ENCODE results near the gene OR6V1. TPM values are rescaled to one million over a fixed set of nuclear protein-coding genes. Genes with fewer than 3 reads are reported as not detected.

The OR6V1 gene
- total and polyA plus RNA-seq, 10 of the 15 experiments (the other 5 are each of a cell fraction or from before 2014, with no cell fraction given) = not detected

- POLR2A ChIA-PET = no interaction called here
- no peaks in the 10 kb centered on the region for H3K36me3 ChIP-seq (ENCODE audit: control insufficient read depth in 2 of 2, insufficient read depth in 2 of 2, low read length in 1 of 2)
- in situ Hi-C loops (cut with MboI) = no loop called here
- H3K4me1 ChIP-seq (ENCODE audit: control insufficient read depth, insufficient read depth, low read length) = no peaks in the 10 kb centered on the region
- H3K9ac ChIP-seq (ENCODE audit: control insufficient read depth, insufficient read depth, low read length) = no peak overlapping the region
- H3K79me2 ChIP-seq (ENCODE audit: control insufficient read depth, insufficient read depth, low read length) = no peaks in the 10 kb centered on the region
- 29% methylated on average over 6 of the region's 6 CpGs for WGBS (ENCODE audit: insufficient coverage, insufficient replicate concordance, low lambda C conversion rate, missing lambda C conversion rate)
- FAIRE-seq (no peak), DNase-seq (ENCODE audit: low read depth, low spot score) (no peak), ATAC-seq (peak; percentile 36)
- no peaks in the 10 kb centered on the region; a peak in 1 of 4 replicates for H3K27me3 ChIP-seq (replicated peaks in 1 of 2; ENCODE audit: control insufficient read depth in 2 of 2, insufficient read depth in 2 of 2, low read length in 1 of 2)
- SMC1A ChIA-PET (ENCODE audit: uncharacterized antibody, unreplicated experiment) = interaction anchor here (1.0 to 1.6 kb wide), 2 partner anchors 12 to 27 kb away, joined by 3 to 9 read pairs; no protein-coding TSS in a partner anchor
- intact Hi-C loops (cut with micrococcal nuclease; ENCODE audit: unreplicated experiment) = no loop called here
- TF ChIP-seq RUNX3 (IDR thresholded peaks at IDR 0.05; ENCODE audit: low read length) (no peak), NR2F1 (conservative IDR thresholded peaks at IDR 0.05) (peak; percentile 71), IRF3 (IDR thresholded peaks at IDR 0.05) (no peak)
- H2AFZ ChIP-seq (ENCODE audit: control insufficient read depth, low read depth, low read length) = no peak overlapping the region
- H3K4me3 ChIP-seq = no peak overlapping the region
- H3K9me3 ChIP-seq (replicated peaks; ENCODE audit: control insufficient read depth, insufficient read depth, low read length) = no peaks in the 10 kb centered on the region
- no peaks in the 10 kb centered on the region for H4K20me1 ChIP-seq (ENCODE audit: control insufficient read depth, insufficient read depth)
- H3K4me2 ChIP-seq (ENCODE audit: control insufficient read depth, insufficient read depth) = no peak overlapping the region
- BruUV-seq (replicated peaks) = no TSS peak
- no peak overlapping the region for H3K27ac ChIP-seq (ENCODE audit: control insufficient read depth, insufficient read depth)
- CTCF ChIA-PET = interaction anchor here (1.2 to 1.5 kb wide), 6 partner anchors 11 to 411 kb away, joined by 3 to 7 read pairs (median 4); no protein-coding TSS in a partner anchor
- RAD21 ChIA-PET (ENCODE audit: unreplicated experiment) = interaction anchor here (0.9 to 1.1 kb wide), 2 partner anchors 27 to 172 kb away, joined by 3 read pairs; no protein-coding TSS in a partner anchor
Measured at GRCh38 chr7:143042790-143043271, 9.3 kb upstream of the OR6V1 start.

GRCh38 chr7:143043391-143043790, 8.8 kb upstream of the OR6V1 start:
- Histone ChIP-seq H4K20me1 (ENCODE audit: control insufficient read depth, insufficient read depth) (no peaks in the 10 kb centered on the region), H3K79me2 (ENCODE audit: control insufficient read depth, insufficient read depth, low read length) (no peaks in the 10 kb centered on the region), H3K4me3 (no peak overlapping the region), H3K4me1 (ENCODE audit: control insufficient read depth, insufficient read depth, low read length) (no peaks in the 10 kb centered on the region), H3K9ac (ENCODE audit: control insufficient read depth, insufficient read depth, low read length) (no peak overlapping the region), H2AFZ (ENCODE audit: control insufficient read depth, low read depth, low read length) (no peak overlapping the region), H3K9me3 (replicated peaks; ENCODE audit: control insufficient read depth, insufficient read depth, low read length) (no peaks in the 10 kb centered on the region), H3K4me2 (ENCODE audit: control insufficient read depth, insufficient read depth) (no peak overlapping the region), H3K36me3 (ENCODE audit: control insufficient read depth in 2 of 2, insufficient read depth in 2 of 2, low read length in 1 of 2) (no peaks in the 10 kb centered on the region), H3K27me3 (replicated peaks in 1 of 2; ENCODE audit: control insufficient read depth in 2 of 2, insufficient read depth in 2 of 2, low read length in 1 of 2) (no peaks in the 10 kb centered on the region; a peak in 1 of 4 replicates), H3K27ac (ENCODE audit: control insufficient read depth, insufficient read depth) (no peak overlapping the region)
- peak; percentile 55 for ATAC-seq
- intact Hi-C loops (cut with micrococcal nuclease; ENCODE audit: unreplicated experiment) (no loop called here), in situ Hi-C loops (cut with MboI) (no loop called here)
- ChIA-PET RAD21 (ENCODE audit: unreplicated experiment) (interaction anchor here (0.9 kb wide), 1 partner anchor 28 kb away, joined by 3 read pairs; no protein-coding TSS in a partner anchor), SMC1A (ENCODE audit: uncharacterized antibody, unreplicated experiment) (interaction anchor here (1.0 to 1.6 kb wide), 2 partner anchors 12 to 28 kb away, joined by 3 to 9 read pairs; no protein-coding TSS in a partner anchor), POLR2A (no interaction called here), CTCF (interaction anchor here (1.2 to 1.5 kb wide), 5 partner anchors 12 to 412 kb away, joined by 3 to 5 read pairs (median 3); no protein-coding TSS in a partner anchor)
- 2% methylated on average over 2 of the region's 2 CpGs for WGBS (ENCODE audit: insufficient coverage, insufficient replicate concordance, low lambda C conversion rate, missing lambda C conversion rate)
- BruUV-seq (replicated peaks) = no TSS peak
- no peak for DNase-seq (ENCODE audit: low read depth, low spot score)
- no peak for FAIRE-seq
- TF ChIP-seq NFIC (IDR thresholded peaks at IDR 0.05; ENCODE audit: low read depth, low read length) = 0 out of 2 replicates have a peak, but pooled peaks have one; percentile 29
- no peak for TF ChIP-seq SMC3 (IDR thresholded peaks at IDR 0.05; ENCODE audit: borderline replicate concordance, low read length)
- TF ChIP-seq SIN3A (IDR thresholded peaks at IDR 0.05; ENCODE audit: low read depth, low read length) = no peak
- TF ChIP-seq ZBTB4 (CRISPR knock-in tag; IDR thresholded peaks at IDR 0.05) = no peak
- TF ChIP-seq TAF1 (IDR thresholded peaks at IDR 0.05; ENCODE audit: borderline replicate concordance, low read depth, low read length) = no peak
- TF ChIP-seq JUNB (IDR thresholded peaks at IDR 0.05) = peak; percentile 48
- no peak for TF ChIP-seq EZH2 (IDR thresholded peaks at IDR 0.05; ENCODE audit: borderline replicate concordance, control insufficient read depth, low read depth, low read length)
